ENCODE results near the gene ZNF593OS. TPM values are rescaled to one million over a fixed set of nuclear protein-coding genes. Genes with fewer than 3 reads are reported as not detected.

Gene ZNF593OS
- total RNA-seq, 2 experiments from 2014 or later: not detected

GRCh38 chr1:26203642-26204318 is 32.1 kb upstream of the ZNF593OS start:
- no peaks in the 10 kb centered on the region for H3K9me3 Mint-ChIP-seq
- H3K4me3 Mint-ChIP-seq: no peak overlapping the region
- ATAC-seq (no peak), DNase-seq (peak; percentile 25)
- peaks cover 14% of the 10 kb centered on the region for H3K4me1 Mint-ChIP-seq (ENCODE audit: low read depth)
- no peak overlapping the region for H3K27ac Mint-ChIP-seq
- CTCF ChIA-PET: interaction anchor here (0.7 to 2.2 kb wide), 7 partner anchors 9 to 214 kb away, joined by 3 to 11 read pairs (median 6); partner anchors contain the start of genes CATSPER4, CEP85 and ZNF593
- H3K27me3 Mint-ChIP-seq: no peaks in the 10 kb centered on the region
- no peak for TF ChIP-seq CTCF (IDR thresholded peaks at IDR 0.05)
- intact Hi-C loops (cut with micrococcal nuclease): no loop called here
- POLR2A ChIA-PET: interaction anchor here (0.6 kb wide), 1 partner anchor 14 kb away, joined by 3 read pairs; no protein-coding TSS in a partner anchor
- H3K36me3 Mint-ChIP-seq (ENCODE audit: low read depth): no peaks in the 10 kb centered on the region

- Mint-ChIP-seq H3K27me3 (no peaks in the 10 kb centered on the region), H3K9me3 (no peaks in the 10 kb centered on the region), H3K36me3 (ENCODE audit: low read depth) (no peaks in the 10 kb centered on the region), H3K27ac (no peak overlapping the region), H3K4me1 (ENCODE audit: low read depth) (peaks cover 14% of the 10 kb centered on the region), H3K4me3 (no peak overlapping the region)
- no peak for ATAC-seq
- CTCF ChIA-PET: interaction anchor here (1.5 to 1.7 kb wide), 2 partner anchors 30 to 32 kb away, joined by 4 read pairs; partner anchors contain the start of gene ZNF593
- intact Hi-C loops (cut with micrococcal nuclease): no loop called here
- POLR2A ChIA-PET: no interaction called here
- TF ChIP-seq CTCF (IDR thresholded peaks at IDR 0.05): no peak
- DNase-seq: no peak
Measured at GRCh38 chr1:26200413-26200812, 28.8 kb upstream of the ZNF593OS start.

GRCh38 chr1:26197813-26198212 is 26.2 kb upstream of the ZNF593OS start:
- ATAC-seq (no peak), DNase-seq (no peak)
- no peaks in the 10 kb centered on the region for H3K9me3 Mint-ChIP-seq
- no peak for TF ChIP-seq CTCF (IDR thresholded peaks at IDR 0.05)
- no peak overlapping the region for H3K27ac Mint-ChIP-seq
- POLR2A ChIA-PET: no interaction called here
- peaks cover 14% of the 10 kb centered on the region for H3K4me1 Mint-ChIP-seq (ENCODE audit: low read depth)
- CTCF ChIA-PET: interaction anchor here (1.2 kb wide), 1 partner anchor 36 kb away, joined by 5 read pairs; the partner anchor contains the start of gene CEP85
- intact Hi-C loops (cut with micrococcal nuclease): no loop called here
- no peaks in the 10 kb centered on the region for H3K36me3 Mint-ChIP-seq (ENCODE audit: low read depth)
- no peak overlapping the region for H3K4me3 Mint-ChIP-seq
- no peaks in the 10 kb centered on the region for H3K27me3 Mint-ChIP-seq

GRCh38 chr1:26197301-26197700 is 25.7 kb upstream of the ZNF593OS start:
- no peak for TF ChIP-seq CTCF (IDR thresholded peaks at IDR 0.05)
- H3K4me3 Mint-ChIP-seq: no peak overlapping the region
- ATAC-seq (no peak), DNase-seq (no peak)
- H3K27ac Mint-ChIP-seq: no peak overlapping the region
- no peaks in the 10 kb centered on the region for H3K27me3 Mint-ChIP-seq
- ChIA-PET POLR2A (no interaction called here), CTCF (interaction anchor here (0.6 to 1.2 kb wide), 2 partner anchors 37 to 52 kb away, joined by 4 to 5 read pairs; partner anchors contain the start of gene CEP85)
- H3K9me3 Mint-ChIP-seq: no peaks in the 10 kb centered on the region
- no peaks in the 10 kb centered on the region for H3K36me3 Mint-ChIP-seq (ENCODE audit: low read depth)
- intact Hi-C loops (cut with micrococcal nuclease): no loop called here
- H3K4me1 Mint-ChIP-seq (ENCODE audit: low read depth): peaks cover 14% of the 10 kb centered on the region

GRCh38 chr1:26195805-26196204 is 24.2 kb upstream of the ZNF593OS start:
- H3K4me3 Mint-ChIP-seq: no peak overlapping the region
- H3K27ac Mint-ChIP-seq: no peak overlapping the region
- intact Hi-C loops (cut with micrococcal nuclease): no loop called here
- no peaks in the 10 kb centered on the region for H3K27me3 Mint-ChIP-seq
- no peak for ATAC-seq
- ChIA-PET CTCF (interaction anchor here (1.4 kb wide), 1 partner anchor 221 kb away, joined by 3 read pairs; no protein-coding TSS in a partner anchor), POLR2A (no interaction called here)
- DNase-seq: no peak
- TF ChIP-seq CTCF (IDR thresholded peaks at IDR 0.05): no peak
- H3K9me3 Mint-ChIP-seq: no peaks in the 10 kb centered on the region
- peaks cover 9% of the 10 kb centered on the region for H3K4me1 Mint-ChIP-seq (ENCODE audit: low read depth)
- H3K36me3 Mint-ChIP-seq (ENCODE audit: low read depth): no peaks in the 10 kb centered on the region
